ENCODE results near the gene SMAD7. TPM values are rescaled to one million over a fixed set of nuclear protein-coding genes. Genes with fewer than 3 reads are reported as not detected.

Gene SMAD7
- total RNA-seq, 1 experiment from 2014 or later, result 3.8 TPM

DNA sequence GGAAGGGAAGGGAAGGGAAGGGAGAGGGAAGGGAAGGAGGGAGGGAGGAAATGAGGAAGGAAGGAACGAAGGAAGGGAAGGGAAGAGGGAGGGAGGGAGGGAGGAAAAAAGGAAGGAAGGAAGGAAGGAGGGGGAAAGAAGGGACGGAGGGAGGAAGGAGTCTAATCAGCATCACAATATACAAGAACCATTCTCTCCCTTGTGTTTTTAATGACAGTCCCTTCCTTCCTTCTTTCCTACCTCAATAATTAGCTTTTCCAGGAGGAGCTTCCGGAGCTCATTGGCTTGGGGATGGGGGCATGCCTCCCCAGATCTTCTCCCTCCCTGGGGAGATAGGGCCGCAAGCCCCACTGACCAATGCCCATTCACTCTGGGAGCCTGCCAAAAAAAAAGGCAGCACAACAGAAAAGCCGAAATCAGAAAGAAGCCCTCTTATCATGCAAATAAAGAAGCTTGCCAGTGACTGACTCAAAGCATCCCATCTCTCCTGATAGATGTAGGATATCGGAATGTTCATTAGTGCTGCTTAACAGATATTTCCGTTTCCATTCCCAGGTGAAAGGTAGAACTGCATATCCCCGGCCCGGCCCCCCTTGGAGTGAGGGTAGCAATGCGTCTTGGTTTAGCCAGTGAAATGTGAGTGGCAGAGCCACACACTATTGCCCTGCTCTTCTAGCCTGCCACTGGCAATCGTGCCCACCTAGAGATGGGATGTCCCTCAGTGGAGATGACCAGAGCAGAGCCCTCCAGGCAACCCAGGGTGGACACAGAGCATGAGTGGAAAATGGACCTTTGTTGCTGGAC, 17.8 kb upstream of the SMAD7 start:
- no peak for DNase-seq (ENCODE audit: low read depth, low spot score)
- in situ Hi-C loops (cut with HindIII; ENCODE audit: low pct_unique_long_range_greater_than_20kb, low sequenced_read_pairs), result no loop called here

DNA sequence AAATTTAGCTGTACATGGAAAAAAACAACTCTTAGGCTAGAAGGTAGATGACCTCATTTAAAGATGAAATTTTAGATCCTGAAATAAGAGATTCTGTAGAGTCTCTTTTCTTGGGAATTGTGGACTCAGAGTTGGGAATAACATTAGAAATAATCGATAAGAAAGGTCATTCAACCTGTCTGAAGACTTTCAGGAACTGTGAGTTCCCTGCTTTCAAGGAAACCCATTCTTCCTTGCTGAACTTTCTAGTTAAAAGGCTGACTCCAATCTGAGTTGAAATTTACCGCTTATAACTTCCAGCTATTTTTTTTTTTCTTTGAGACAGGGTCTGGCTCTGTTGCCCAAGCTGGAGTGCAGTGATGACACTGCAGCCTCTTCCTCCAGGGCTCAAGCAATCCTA, 16.8 kb upstream of the SMAD7 start:
- DNase-seq (ENCODE audit: low read depth, low spot score), result no peak
- in situ Hi-C loops (cut with HindIII; ENCODE audit: low pct_unique_long_range_greater_than_20kb, low sequenced_read_pairs), result no loop called here

DNA sequence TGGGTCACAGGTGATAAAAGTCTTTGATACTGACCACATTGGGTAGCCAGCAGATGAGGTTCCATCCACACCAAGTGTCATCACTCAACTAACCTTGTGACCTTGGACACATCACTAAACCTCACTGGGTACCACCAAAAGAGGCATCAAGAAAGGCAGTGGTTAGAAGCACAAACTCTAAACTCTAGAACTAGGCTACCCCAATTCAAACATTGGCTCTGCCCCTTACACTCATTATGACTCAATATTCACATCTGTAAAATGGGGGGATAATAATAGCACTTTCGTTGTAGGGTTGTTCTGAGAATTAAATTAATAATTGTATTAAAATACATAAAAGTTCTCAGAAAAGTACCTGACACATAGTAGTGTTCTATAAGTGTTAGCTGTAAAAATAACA, 15.8 kb upstream of the SMAD7 start:
- in situ Hi-C loops (cut with HindIII; ENCODE audit: low pct_unique_long_range_greater_than_20kb, low sequenced_read_pairs), result no loop called here
- no peak for DNase-seq (ENCODE audit: low read depth, low spot score)

DNA sequence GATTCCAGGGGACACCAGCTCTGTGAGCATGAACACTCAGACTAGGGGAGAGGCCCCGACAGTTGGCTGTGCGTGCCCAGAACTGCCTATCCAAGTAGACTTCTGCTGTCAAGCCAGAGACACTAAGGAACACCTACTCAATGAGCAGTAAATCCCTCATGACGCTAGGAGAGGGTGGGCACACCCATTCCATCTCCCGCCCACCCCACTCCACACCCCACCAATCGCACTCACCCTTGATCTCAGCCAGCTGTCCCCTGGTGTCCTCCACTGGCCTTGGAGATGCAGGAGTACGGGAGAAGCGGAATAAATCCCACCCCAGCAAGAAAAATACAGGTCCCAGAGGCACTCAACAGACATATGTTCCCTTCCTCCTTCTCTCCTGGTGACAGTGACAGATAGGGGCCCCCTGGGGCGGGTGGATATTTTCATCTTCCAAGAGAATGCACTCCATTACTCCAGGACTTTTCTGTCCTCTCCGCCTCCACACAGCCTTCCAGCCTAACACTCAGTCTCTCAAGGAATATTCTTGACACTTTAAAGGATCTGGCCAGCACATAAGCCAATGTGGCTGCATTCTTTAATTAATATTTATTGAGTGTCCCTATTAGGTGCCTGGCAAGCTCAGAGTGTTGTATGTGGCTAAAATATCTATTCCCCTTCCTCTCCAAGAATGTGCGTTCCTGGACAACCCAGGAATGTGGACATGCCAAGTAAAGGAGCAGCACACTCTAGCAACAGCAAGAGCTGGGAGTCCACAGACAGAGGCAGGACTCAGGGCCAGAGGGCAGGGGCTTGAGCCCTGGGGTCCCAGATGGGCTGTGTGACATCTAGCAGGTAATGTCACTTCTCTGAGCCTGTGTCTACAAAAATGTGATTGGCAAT, 13.1 kb upstream of the SMAD7 start:
- in situ Hi-C loops (cut with HindIII; ENCODE audit: low pct_unique_long_range_greater_than_20kb, low sequenced_read_pairs), result no loop called here
- DNase-seq (ENCODE audit: low read depth, low spot score), result no peak

DNA sequence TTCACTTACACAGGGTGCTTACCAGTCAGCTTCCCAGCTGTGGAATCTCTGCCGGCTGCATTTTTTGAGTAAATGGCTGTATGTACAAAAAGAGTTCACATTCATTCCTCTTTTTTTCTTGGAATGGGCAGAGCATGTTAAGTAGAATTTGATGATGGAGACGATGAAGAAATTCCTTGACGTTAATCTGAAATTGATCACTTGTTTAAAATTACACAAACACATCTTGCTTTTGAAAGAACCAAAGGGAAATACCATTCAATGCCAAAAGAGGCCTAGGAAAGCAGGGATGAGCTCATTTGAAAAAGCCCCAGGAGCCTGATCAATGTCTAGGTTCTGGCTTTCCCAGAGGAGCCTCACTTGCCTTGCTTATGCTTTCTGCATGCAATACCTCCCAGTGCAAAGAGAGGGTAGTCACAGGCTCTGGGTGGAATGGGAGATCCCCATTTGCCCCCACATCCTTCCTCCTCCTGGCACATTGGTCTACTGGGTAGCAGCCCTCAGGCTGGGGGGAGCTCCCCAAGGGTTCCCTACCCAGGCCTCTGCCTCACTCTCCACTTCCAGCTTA, 12.3 kb upstream of the SMAD7 start:
- in situ Hi-C loops (cut with HindIII; ENCODE audit: low pct_unique_long_range_greater_than_20kb, low sequenced_read_pairs), result no loop called here
- DNase-seq (ENCODE audit: low read depth, low spot score), result no peak

DNA sequence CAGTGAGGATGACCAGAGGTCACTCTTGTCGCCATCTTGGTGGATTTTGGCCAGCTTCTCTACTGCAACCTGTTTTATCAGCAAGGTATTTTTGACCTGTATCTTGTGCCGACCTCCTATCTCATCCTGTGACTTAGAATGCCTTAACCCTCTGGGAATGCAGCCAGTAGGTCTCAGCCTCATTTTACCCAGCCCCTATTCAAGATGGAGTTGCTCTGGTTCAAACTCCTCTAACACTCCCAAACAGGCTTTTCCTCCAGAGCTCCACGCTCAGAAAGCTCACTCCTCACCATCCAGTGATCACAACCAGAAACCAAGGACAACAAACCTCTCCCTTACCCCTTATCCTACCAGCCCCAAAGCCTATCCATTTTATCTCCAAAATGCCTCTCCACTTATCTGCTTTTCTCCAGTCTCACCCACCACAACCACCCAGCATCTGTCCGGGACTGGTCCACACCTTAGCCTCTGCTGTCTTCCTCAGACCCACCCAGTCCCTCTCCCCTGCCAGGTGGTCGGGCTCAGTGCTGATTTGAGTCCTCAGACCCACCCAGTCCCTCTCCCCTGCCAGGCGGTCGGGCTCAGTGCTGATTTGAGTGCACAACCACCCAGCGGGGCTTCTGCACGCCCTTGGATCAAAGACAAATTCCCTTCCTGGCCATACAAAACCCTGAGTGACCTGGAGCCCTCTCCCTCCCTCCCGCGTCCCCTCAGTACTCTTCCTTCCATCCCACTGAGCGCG, 11.7 kb upstream of the SMAD7 start:
- no peak for DNase-seq (ENCODE audit: low read depth, low spot score)
- in situ Hi-C loops (cut with HindIII; ENCODE audit: low pct_unique_long_range_greater_than_20kb, low sequenced_read_pairs), result no loop called here

DNA sequence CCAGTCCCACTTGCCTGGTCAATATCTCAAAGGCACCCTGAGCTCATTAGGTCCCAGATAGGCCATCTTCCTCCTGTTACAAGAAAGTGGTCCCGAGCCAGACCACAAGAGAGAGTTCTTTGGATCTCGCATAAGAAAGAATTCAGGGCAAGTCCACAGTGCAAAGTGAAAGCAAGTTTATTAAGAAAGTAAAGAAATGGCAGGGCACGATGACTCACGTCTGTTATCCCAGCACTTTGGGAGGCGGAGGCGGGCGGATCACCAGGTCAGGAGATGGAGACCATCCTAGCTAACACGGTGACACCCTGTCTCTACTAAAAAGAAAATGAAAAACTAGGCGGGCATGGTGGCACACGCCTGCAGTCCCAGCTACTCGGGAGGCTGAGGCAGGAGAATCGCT, 10.8 kb upstream of the SMAD7 start:
- DNase-seq (ENCODE audit: low read depth, low spot score), result no peak
- in situ Hi-C loops (cut with HindIII; ENCODE audit: low pct_unique_long_range_greater_than_20kb, low sequenced_read_pairs), result no loop called here

DNA sequence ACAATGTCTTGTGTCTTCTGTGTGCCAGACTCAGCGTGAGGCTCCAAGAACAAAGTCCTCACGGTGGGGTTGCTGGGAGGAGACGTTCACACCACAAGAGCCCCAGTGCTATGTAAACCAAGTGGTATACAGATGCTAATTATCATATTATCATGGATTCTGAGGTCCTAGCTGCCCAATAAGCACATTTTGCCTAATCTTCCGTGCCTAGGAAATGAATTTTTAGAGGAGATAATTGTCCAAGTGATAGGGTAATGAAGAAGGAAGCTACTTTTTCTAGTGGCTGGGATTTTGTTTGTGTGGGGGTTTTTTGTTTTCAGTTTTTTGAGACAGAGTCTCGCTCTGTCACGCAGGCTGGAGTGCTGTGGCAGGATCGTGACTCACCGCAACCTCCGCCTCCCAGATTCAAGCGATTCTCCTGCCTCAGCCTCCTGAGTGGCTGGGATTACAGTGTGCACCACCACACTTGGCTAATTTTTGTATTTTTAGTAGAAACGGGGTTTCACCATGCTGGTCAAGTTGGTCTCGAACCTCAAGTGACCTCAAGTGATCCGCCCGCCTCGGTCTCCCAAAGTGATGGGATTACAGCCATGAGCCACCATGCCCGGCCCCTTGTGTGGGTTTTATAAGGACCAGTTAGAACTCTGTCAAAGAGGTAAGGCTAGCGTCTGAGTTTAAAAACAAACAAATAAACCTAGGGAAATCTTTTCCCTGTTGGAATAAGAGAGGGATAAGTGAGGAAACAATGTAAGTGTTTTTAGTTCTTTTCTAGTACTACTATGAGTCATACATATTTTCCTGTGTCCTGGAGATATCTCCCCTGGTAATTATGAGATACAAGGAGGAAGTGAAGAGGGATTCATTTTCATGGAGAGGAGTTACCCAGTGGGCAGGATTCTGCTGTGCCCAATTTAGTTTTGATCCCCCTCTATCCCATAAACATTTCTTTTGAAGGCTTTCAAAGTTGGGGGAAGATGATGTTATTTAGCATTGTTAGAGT, 9.5 kb upstream of the SMAD7 start:
- no peak for DNase-seq (ENCODE audit: low read depth, low spot score)
- in situ Hi-C loops (cut with HindIII; ENCODE audit: low pct_unique_long_range_greater_than_20kb, low sequenced_read_pairs), result no loop called here

DNA sequence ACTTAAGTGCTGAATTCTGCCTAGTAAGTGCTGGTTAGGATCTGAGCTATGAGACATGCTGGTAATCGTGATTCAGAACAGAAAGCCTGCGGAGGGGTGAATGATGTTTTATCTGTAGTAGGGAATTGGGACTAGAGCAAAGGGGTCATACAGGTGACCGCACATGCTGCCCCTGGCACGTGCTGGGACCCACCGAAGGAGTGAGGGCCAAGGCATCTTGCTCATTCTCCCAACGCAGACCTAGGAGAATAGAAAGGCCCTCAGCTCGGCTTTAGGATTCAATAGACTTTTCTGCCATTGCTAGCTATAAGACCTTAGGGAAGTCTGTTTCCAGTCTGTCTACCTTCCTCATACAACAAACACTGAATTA, 8.8 kb upstream of the SMAD7 start:
- in situ Hi-C loops (cut with HindIII; ENCODE audit: low pct_unique_long_range_greater_than_20kb, low sequenced_read_pairs), result no loop called here
- no peak for DNase-seq (ENCODE audit: low read depth, low spot score)

DNA sequence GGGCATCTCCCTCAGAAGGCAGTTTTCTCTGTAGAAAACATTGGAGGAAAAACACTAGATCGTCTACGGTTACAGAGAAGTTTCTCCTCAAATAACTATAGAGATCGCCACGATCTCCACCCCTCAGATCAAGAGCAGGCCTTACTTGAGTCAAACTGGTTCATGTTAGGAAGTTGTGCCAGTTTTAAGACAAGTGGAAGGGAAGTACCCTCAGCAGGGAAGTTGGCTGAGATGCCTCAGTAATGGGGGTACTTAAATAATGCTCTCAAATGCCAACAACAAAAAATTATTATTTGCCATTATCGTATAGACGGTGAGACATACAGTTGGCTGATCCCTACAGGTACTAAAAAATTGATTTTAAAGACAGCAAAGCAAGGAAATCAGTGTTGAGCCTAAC, 8.2 kb upstream of the SMAD7 start:
- in situ Hi-C loops (cut with HindIII; ENCODE audit: low pct_unique_long_range_greater_than_20kb, low sequenced_read_pairs), result no loop called here
- no peak for DNase-seq (ENCODE audit: low read depth, low spot score)

DNA sequence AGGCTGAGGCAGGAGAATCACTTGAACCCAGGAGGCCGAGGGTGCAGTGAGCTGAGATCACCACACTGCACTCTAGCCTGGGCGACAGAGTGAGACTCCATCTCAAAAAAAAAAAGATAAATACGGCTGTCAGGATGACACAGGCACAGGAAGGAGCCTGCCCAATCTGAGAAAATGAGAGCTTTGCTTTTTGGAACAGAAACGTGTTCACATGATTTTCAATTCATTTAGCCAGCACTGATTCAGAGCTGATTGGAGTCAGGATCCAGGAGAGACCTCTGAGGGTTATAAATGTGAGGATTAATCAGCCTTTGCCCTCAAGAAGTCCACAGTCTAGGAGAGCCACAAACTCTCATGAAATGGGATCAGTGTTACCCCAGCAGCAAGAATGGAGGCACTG, 6.9 kb upstream of the SMAD7 start:
- in situ Hi-C loops (cut with HindIII; ENCODE audit: low pct_unique_long_range_greater_than_20kb, low sequenced_read_pairs), result no loop called here
- no peak for DNase-seq (ENCODE audit: low read depth, low spot score)

DNA sequence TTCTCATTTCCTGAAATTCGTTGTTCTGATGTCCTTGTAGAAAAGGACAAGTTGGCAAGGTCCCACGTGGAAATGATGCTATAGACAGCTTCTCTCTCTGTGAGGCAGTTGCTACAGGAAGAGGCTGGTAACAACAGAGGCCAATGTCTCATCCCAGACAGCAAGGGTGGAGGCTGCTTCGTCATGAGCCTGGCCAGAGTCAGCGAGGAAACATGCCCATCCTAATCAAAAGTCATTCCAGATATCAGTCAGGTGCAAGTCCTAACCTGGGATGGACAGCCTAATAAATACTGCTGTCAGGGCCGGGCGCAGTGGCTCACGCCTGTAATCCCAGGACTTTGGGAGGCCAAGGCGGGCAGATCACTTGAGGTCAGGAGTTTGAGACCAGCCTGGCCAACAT, 6.4 kb upstream of the SMAD7 start:
- DNase-seq (ENCODE audit: low read depth, low spot score), result no peak
- in situ Hi-C loops (cut with HindIII; ENCODE audit: low pct_unique_long_range_greater_than_20kb, low sequenced_read_pairs), result no loop called here

DNA sequence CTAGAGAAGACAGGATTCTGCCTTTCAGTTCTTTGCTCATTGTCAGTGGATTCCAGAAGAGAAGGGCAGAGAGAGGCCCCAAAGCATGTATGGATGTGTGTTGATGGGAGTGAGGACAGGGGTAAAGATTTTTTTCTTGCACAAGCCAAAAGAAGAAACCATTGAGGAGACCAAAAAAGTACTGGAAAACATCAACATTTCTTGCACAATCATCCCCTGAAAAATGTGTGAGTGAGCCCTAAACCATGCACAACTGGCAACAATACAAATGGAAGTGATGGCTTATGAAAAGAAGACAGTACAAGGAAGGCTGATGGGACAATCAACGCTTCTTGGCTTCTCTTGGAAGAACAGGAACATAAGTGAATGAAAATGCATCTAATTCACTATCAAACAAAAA, 5.6 kb upstream of the SMAD7 start:
- no peak for DNase-seq (ENCODE audit: low read depth, low spot score)
- in situ Hi-C loops (cut with HindIII; ENCODE audit: low pct_unique_long_range_greater_than_20kb, low sequenced_read_pairs), result no loop called here

DNA sequence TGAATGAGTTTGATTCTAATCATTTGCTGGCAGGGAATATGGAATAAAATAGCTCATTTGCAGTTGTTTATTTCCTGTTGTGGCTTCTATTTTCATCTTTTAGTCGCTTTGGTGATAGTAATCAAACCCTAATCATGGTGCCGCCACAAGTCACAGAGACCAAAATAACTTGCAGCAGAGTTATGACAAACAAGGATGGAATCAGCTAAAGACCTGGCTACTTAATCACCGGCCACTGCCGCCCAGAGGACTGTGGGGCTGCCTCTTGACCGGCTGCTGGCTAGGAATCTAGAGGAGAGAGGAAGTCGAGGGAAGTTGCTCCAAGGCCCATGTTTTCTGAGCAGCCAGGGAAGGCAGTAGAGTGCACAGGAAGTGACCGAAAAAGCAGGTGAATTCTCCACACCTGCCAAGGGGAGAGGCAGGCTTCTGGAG, 5.1 kb upstream of the SMAD7 start:
- in situ Hi-C loops (cut with HindIII; ENCODE audit: low pct_unique_long_range_greater_than_20kb, low sequenced_read_pairs), result no loop called here
- DNase-seq (ENCODE audit: low read depth, low spot score), result no peak

DNA sequence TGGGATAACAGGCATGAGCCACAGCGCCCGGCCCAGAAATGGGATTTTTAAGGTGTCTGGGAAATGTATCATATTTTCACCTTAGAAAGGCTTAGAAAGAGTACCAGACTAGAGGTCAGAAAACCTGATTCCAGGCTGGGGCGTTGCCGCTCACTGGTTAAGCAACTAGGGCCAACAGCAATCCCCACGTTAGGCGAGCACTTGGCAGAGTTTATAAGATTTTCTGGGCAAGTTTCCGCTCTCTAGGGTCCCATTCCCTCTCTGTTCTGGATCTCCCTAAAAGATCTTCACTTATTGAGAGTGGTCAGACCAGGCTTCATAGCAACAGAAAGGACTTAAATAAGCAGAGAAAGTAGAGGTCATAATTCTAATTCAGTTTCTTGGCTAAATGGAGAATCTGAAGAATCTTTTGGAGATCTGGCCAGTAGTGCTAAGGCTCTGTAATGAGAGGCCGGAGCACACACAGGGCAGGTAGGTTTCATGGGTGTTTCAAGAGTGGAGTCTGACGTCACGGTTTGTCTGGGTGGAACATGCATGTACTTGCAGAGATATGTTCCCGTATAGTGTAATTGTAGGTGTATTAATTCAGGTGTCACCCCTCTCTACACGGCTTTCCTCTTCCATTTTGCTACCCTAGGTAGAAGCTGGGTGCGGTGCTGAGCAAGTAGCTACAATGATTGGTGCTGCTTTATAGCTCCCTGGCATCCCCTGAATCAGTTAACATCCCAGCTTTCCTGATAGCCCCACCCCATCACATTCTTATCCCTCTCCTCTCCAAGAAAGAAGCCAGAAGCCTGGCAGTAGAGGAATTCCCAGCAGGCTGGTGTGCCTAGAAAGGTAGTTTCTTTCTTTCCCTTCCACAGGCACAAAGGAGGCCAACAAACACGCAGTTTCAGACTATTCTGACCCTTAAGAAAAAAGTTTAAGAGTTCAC, 4.4 kb upstream of the SMAD7 start:
- in situ Hi-C loops (cut with HindIII; ENCODE audit: low pct_unique_long_range_greater_than_20kb, low sequenced_read_pairs), result no loop called here
- DNase-seq (ENCODE audit: low read depth, low spot score), result no peak

DNA sequence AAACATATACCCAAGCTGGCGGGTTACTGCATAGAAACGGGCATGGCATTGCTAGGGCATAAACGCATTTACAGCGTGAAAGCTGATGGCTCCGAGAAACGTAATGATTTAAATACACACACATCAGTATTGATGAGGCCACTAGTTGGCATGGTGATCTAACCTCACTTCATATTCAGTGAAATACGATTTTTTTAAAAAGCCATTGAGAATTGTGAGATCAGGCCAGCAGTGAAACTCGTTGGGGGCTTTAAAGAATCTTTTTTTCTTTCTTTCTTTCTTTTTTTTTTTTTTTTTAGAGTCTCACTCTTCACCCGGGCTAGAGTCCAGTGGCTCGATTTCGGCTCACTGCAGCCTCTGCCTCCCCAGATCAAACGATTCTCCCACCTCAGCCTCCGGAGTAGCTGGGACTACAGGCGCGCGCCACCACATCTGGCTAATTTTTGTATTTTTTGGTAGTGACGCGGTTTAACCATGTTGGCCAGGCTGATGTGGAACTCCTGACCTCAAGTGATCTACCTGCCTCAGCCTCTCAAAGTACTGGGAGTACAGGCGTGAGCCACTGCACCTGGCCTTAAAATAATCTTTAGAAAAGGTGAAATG, 2.4 kb upstream of the SMAD7 start:
- no peak for DNase-seq (ENCODE audit: low read depth, low spot score)
- in situ Hi-C loops (cut with HindIII; ENCODE audit: low pct_unique_long_range_greater_than_20kb, low sequenced_read_pairs), result no loop called here
